DOHH2 (cell line): Measurements from ENCODE around the gene PDZD4.

ENCODE experiments used
- EZH2phosphoT487 ChIP-seq: fragments of 200-600 bp; sonication (generic); IDR thresholded peaks from 2 replicates; pipeline ENCODE4 v1.6.1; 2017; ENCODE audit warnings: borderline replicate concordance, mild to moderate bottlenecking, antibody characterized with exemption, low read length, moderate library complexity, mixed read lengths
- TF ChIP-seq, protein P1 (sequence below): fragments of 200-600 bp; sonication (generic); IDR thresholded peaks from one replicate; pipeline ENCODE4 v1.5.1; 2014; ENCODE audit warnings: antibody characterized with exemption, mild to moderate bottlenecking, low read depth, low read length; ENCODE audit not compliant: poor library complexity, severe bottlenecking

GRCh38 chrX:153867139-153867538 is 36.8 kb upstream of the PDZD4 start:
- TF ChIP-seq, protein P1, sequence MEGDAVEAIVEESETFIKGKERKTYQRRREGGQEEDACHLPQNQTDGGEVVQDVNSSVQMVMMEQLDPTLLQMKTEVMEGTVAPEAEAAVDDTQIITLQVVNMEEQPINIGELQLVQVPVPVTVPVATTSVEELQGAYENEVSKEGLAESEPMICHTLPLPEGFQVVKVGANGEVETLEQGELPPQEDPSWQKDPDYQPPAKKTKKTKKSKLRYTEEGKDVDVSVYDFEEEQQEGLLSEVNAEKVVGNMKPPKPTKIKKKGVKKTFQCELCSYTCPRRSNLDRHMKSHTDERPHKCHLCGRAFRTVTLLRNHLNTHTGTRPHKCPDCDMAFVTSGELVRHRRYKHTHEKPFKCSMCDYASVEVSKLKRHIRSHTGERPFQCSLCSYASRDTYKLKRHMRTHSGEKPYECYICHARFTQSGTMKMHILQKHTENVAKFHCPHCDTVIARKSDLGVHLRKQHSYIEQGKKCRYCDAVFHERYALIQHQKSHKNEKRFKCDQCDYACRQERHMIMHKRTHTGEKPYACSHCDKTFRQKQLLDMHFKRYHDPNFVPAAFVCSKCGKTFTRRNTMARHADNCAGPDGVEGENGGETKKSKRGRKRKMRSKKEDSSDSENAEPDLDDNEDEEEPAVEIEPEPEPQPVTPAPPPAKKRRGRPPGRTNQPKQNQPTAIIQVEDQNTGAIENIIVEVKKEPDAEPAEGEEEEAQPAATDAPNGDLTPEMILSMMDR = no peak
- TF ChIP-seq EZH2phosphoT487 = no peak
